GM18507 (cell line): ENCODE data around the gene SMC1B.
"Not testable (repeated sequence)": the region's sequence is repeated elsewhere in the genome, so short reads cannot be mapped to it uniquely, and the experiment has no call there.

Experiments
- DNase-seq: peaks from one replicate; pipeline ENCODE4 v3.0.0; 2011; ENCODE audit warnings: low read depth; ENCODE audit not compliant: insufficient read length; ENCODE audit errors: extremely low spot score
- FAIRE-seq: peaks from 2 replicates; lab custom pipeline; 2011; peaks lifted over from hg19 to GRCh38; lab: Jason Lieb, UNC

Gene SMC1B

GRCh38 chr22:45328822-45329529 lies 84.4 kb downstream of the SMC1B start:
- DNase-seq = no peak

DNA sequence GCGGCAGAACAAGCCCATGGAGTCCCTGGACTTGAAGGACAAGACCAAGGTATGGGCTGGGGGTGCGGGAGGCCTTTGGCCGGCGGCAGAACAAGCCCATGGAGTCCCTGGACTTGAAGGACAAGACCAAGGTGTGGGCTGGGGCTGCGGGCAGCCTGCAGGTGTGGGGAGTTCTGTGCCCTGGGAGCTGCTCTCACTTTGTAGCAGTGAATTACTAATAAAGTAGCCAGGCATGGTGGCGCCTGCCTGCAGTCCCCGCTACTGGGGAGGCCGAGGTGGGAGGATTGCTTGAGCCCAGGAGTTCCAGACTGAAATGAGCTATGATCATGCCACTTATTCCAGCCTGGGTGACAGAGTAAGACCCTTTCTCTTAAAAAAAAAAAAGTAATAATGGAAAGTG lies 85.1 kb downstream of the SMC1B start:
- not testable (repeated sequence) for FAIRE-seq, DNase-seq

More at GRCh38 chr22:45328822-45329529, 84.4 kb downstream of the SMC1B start:
- FAIRE-seq = no peak

DNA sequence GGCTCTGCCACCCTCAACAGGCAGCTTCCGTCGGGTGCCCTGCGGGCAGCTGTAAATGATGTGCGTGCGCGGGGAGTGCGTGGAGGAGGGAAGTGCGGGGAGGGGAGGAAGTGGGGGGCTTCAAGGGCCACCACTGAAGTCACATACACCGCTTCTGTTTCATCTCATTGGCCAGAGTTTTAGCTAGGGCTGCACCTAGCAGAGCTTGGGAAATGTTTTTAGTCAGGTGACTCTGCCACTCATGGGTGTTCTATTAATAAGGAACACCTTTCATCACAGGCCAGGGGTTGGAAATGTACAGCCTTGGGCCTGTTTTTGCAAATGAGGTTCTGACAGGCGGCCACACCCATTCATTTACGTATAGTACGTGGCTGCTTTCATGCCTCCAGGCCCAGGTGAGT lies 89.1 kb downstream of the SMC1B start:
- DNase-seq = no peak
- no peak for FAIRE-seq

- DNase-seq = no peak
- no peak for FAIRE-seq
These were observed 89.7 kb downstream of the SMC1B start for GRCh38 chr22:45323695-45324094.

DNA sequence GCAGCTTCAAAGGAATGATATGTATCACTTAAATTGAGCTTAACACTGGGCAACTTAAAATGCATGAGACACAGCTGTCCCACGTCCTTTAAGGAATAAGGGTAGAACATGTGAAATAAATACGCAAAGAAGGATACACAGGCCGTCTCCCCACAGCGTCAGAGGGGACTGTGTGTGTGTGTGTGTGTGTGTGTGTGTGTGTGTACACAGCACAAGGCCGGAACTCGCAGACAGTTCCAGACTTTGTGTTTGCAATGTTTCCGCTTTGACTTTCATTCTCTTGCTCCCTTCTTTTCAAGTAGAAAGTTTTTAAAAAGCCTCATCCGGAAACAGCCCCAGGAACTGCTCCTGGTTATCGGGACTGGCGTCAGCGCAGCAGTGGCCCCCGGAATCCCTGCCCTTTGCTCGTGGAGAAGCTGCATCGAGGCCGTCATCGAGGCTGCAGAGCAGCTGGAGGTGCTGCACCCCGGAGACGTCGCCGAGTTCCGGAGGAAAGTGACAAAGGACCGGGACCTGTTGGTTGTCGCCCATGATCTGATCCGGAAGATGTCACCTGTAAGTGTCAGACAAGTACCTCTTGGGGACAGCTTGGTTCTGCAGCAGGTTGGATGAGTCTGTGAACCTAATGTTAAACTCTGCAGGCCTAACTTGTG lies 90.4 kb downstream of the SMC1B start:
- DNase-seq (no peak), FAIRE-seq (no peak)

GRCh38 chr22:45321827-45322226 lies 91.6 kb downstream of the SMC1B start:
- DNase-seq (no peak), FAIRE-seq (no peak)

DNA sequence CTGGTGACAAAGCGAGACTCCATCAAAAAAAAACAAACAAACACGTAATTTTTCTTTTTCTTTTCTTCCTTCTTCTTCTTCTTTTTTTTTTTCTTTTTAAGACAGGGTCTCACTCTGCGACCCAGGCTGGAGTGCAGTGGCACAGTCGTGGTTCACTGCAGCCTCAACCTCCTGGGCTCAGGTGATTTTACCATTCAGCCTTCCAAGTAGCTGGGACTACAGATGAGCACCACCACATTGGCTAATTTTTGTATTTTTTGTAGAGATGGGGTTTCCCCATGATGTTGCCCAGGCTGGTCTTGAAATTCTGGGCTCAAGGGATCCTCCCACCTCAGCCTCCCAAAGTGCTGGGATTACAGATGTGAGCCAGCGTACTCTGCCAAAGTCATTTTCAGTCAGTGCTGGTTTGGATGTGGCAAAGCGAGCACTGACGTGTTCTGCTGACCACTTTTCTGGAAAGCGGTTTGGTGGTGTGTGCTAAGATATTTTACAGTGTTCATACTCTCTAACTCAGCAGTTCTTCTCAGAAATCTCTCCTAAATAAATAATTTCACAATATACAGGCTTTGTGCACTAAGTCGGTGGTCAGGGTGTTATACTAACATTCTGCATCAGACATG lies 92.9 kb downstream of the SMC1B start:
- no peak for FAIRE-seq
- no peak for DNase-seq

- DNase-seq = no peak
- FAIRE-seq = no peak
These were observed 94.1 kb downstream of the SMC1B start for GRCh38 chr22:45319324-45319685.

DNA sequence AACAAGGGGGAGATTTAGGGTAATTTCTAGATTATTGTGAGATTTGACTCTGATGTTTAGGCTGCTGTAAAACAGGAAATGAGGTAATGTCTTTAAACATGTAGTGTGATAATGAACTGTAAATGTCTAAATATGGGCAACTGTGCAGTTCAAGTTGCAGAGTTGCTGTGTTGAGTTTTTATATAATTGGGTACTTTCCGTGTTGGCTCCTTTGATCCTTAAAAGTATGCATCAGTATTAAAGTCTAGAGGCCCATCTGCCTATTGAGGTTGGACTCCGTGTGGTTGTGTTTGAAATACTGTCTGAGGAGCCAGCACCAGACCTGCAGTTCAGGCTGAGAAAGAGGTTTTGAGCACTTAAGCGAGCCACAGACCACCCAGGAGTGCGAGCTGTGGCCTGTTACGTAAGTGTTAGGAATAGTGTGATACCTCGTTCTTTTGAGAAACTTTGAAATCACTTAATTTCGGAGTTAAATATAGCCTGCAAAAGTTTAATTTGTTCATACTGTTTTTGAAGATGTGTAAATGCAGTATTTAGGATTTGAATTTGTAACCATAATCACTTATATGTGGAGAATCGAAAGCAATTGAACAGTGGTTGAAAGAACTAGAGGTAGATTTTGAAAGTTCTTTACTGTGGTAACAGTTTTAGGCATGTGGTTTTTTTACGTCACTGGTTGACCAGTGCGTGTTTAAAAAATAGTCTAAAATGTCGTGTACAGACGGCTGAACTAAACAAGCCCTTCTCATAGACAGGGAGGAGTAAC lies 94.7 kb downstream of the SMC1B start:
- FAIRE-seq (no peak), DNase-seq (peak; percentile 29)

GRCh38 chr22:45318168-45318557 lies 95.2 kb downstream of the SMC1B start:
- peak; percentile 94 for FAIRE-seq
- DNase-seq = peak; percentile 66

- DNase-seq = no peak
- no peak for FAIRE-seq
These were observed 95.7 kb downstream of the SMC1B start for GRCh38 chr22:45317551-45318167.

DNA sequence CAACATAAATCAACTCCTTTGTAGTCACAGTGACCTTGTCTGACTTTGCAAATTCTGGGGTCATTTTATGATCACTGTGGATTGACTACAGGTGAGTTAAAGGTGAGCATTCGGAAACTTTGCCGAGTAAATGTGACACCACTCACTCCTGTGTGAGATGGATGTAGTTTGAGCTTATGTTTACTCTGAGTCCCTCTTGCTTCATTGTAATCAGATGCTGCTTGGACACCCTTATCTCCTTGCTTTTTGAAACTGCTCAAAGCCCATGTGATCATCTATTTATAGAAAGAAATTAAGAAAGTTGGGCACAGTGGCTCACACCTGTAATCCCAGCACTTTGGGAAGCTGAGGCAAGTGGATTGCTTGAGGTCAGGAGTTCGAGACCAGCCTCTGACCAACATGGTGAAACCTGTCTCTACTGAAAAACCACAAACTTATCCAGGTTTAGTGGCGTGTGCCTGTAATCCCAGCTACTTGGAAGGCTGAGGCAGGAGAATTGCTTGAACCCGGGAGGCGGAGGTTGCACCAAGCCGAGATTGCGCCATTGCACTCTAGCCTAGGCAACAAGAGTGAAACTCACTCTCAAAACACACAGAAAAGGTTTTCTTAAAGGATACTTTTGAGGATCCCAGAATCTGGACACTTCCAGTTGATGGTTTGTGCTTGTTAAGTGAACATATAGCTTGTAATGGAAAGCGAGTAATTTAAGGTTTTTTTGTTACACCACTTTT lies 96.4 kb downstream of the SMC1B start:
- FAIRE-seq (no peak), DNase-seq (no peak)

- DNase-seq = no peak
These were observed 98.6 kb downstream of the SMC1B start for GRCh38 chr22:45314786-45315185.

DNA sequence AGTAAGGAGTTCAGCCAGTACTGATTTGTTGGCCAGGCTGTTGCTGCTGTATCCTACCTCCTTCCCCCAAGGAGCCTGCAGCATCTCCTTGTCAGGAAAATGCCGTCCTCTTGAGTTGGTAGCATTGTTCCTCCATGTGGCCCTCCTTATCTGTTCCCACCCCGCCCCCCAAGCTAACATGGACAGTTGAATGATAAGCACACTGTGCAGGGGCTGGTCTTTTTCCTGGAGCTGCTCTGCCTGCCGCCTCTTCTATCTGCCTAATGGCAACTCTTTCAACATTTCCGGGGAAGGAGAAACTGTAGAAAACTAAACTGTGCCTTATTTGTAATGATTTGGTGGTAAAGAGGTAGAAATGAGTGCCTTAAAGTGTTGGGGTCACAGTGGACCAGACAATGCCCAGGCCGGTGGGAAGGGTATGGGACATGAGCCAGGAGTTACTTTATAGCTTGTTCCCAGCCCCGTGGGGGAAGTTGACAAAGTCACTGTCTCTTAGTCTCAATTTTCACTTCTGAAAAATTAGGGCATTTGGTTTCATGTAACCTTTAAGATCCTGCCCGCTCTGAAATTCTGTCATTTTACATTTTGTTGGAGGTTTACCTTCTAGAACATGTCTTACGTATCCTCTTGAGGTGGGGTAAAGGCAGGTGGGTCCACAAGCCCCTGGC lies 99.2 kb downstream of the SMC1B start:
- DNase-seq (no peak), FAIRE-seq (no peak)

More at GRCh38 chr22:45314786-45315185, 98.6 kb downstream of the SMC1B start:
- FAIRE-seq = no peak

DNA sequence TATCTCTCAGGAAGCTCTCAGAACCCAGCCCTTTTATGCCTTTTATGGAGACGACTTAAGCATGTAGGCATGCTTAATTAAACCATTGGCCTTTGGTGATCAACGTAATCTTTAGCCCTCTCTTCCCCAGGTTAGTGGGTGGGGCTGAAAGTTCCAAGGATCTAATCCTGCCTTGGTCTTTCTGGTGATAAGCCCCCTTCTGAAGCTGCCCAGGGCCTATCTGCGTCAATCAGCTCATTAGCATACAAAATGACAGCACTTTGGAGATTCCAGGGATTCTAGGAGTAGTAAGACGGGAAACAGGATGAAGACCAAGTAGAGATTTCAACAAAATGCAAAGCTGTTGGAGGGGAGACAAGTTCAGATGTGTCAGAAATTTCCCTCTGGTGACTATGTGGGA lies 100.5 kb downstream of the SMC1B start:
- DNase-seq (no peak), FAIRE-seq (no peak)

DNA sequence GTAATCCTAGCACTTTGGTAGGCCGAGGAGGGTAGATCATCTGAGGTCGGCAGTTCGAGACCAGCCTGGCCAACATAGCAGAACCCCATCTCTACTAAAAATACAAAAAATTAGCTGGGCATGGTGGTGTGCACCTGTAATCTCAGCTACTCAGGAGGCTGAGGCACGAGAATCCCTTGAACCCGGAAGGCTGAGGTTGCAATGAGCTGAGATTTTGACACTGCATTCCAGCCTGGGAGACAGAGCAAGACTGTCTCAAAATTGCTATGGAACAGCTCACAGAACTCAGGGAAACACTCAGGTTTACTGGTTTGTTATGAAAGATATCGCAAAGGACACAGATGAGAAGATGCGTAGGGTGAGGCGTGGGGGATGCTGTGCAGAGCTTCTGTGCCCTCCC lies 101.0 kb downstream of the SMC1B start:
- FAIRE-seq (no peak), DNase-seq (no peak)

DNA sequence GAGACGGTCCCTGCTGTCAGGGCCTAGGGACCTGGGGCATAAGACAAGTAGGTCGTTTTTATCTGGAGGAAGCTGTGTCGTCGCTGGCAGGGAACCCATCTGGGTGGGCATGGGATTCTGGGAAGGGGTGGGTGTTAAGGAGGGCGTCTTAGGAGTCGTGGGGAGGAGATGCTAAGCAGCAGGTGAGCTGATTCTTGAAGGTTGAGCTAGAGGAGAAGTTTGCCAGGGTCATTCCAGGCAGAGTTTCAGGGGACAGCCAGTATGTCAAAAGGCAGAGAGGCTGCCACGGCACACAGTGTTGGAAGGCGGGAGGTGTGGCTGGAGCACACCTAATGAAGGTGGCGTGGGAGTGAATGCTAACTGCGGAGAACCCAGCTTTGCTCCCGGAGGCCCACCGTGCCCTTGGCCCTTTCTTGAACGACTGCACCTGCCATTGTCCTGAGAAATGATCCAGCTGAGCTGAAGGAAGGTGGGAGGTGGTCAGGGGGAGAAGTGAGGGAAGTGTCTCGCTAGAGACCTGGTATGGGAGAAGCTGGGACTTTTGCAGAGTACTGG lies 102.3 kb downstream of the SMC1B start:
- FAIRE-seq = no peak

GRCh38 chr22:45310331-45310976 lies 102.9 kb downstream of the SMC1B start:
- FAIRE-seq = no peak
- no peak for DNase-seq

More for the DNA sequence above, 102.3 kb downstream of the SMC1B start:
- DNase-seq = no peak
